ENCODE measurements around the gene VILL.

DNA sequence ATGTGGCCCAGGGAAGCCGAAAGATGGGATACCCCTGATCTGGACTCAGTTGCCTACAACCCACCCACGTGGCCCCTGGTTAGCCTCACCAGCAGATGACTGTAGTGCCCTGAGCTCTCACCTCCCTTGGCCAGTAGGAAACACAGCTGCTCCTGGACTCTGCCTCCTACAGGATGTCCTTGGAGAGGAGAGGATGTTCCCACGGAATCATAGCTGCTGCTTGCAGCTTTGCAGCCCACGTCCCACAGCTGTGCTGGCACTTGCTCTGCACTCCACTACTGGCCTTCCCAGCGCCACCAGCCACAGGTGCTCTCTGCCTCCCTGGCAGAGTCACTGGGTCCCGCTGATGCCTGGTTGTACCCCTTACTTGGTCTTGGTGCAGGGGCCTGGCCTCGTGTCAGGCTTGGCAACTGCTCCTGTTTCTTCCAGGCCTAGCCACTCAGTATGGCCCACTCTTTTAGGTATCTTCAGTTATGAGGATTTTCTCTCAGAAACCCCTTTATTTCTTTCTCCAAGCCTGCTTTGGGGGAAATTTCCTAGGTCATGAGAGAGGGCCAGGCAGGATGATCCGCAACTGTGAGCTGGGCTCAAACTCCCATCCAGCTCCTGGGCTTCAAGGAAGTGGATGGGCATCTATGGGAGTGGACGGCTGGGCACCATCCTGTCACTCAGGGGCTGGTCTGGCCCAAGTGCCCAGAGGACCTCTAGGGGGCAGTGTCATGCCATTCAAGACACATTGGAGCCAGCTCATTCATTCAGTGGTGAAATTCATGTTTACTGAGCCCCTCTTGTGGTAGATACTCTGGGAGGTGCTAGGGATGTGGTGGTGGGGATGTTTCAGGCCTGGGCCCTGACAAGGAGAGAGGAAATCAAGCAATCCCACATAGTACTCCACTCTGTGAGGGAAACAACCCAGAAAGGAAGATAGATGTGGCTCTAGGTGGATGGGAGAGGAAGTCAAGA lies 16.2 kb upstream of the VILL start:
- peak; percentile 45 to 74 (median 49) for TF ChIP-seq CTCF (IDR thresholded peaks at IDR 0.05)
- TF ChIP-seq POLR2A (IDR thresholded peaks at IDR 0.05): no peak
- no peak for TF ChIP-seq EP300 (IDR thresholded peaks at IDR 0.05)

Data from gastroesophageal sphincter (tissue), 3 donors.